Measurements from ENCODE around the gene ZWILCH.

- TF ChIP-seq, protein P1, sequence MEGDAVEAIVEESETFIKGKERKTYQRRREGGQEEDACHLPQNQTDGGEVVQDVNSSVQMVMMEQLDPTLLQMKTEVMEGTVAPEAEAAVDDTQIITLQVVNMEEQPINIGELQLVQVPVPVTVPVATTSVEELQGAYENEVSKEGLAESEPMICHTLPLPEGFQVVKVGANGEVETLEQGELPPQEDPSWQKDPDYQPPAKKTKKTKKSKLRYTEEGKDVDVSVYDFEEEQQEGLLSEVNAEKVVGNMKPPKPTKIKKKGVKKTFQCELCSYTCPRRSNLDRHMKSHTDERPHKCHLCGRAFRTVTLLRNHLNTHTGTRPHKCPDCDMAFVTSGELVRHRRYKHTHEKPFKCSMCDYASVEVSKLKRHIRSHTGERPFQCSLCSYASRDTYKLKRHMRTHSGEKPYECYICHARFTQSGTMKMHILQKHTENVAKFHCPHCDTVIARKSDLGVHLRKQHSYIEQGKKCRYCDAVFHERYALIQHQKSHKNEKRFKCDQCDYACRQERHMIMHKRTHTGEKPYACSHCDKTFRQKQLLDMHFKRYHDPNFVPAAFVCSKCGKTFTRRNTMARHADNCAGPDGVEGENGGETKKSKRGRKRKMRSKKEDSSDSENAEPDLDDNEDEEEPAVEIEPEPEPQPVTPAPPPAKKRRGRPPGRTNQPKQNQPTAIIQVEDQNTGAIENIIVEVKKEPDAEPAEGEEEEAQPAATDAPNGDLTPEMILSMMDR (IDR thresholded peaks at IDR 0.05; ENCODE audit: low read depth, low read length) = no peak
- no peak for TF ChIP-seq EZH2phosphoT487 (IDR thresholded peaks at IDR 0.05; ENCODE audit: low read depth)
These were observed 295 bp downstream of the ZWILCH start for GRCh38 chr15:66505430-66505811.
